ENCODE results near the gene GAN.

DNA sequence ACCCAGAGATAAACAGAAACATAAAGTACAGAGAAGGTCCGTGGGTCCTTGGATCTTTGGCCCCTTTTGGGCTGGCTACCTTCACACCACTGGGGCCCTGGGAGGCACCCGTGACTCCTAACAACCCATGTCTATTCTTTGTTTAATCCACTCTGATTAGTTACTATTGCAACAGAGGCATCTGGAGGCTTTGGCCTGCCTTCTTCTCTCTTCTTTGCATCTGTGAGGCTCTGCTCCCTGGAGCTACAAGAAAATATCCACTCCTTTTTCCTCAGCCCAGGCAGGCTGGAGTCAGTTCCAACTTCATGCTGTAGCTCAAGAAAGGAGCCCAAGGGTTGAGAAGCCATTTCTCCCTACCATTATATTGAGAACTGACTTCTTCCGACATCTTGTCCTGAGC is 120.3 kb downstream of the GAN start:
- TF ChIP-seq, protein P1, sequence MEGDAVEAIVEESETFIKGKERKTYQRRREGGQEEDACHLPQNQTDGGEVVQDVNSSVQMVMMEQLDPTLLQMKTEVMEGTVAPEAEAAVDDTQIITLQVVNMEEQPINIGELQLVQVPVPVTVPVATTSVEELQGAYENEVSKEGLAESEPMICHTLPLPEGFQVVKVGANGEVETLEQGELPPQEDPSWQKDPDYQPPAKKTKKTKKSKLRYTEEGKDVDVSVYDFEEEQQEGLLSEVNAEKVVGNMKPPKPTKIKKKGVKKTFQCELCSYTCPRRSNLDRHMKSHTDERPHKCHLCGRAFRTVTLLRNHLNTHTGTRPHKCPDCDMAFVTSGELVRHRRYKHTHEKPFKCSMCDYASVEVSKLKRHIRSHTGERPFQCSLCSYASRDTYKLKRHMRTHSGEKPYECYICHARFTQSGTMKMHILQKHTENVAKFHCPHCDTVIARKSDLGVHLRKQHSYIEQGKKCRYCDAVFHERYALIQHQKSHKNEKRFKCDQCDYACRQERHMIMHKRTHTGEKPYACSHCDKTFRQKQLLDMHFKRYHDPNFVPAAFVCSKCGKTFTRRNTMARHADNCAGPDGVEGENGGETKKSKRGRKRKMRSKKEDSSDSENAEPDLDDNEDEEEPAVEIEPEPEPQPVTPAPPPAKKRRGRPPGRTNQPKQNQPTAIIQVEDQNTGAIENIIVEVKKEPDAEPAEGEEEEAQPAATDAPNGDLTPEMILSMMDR (IDR thresholded peaks at IDR 0.05): no peak
- TF ChIP-seq EZH2 (IDR thresholded peaks at IDR 0.05; ENCODE audit: borderline replicate concordance, insufficient read depth, low read depth, low read length, poor library complexity, severe bottlenecking): no peak
